K562 (cell line): ENCODE results near the gene CHMP2A. TPM values are rescaled to one million over a fixed set of nuclear protein-coding genes. Genes with fewer than 3 reads are reported as not detected.

Experiments
- CREM ChIP-seq: IDR thresholded peaks from 2 replicates; pipeline ENCODE4 v1.6.1; 2014; ENCODE audit warnings: antibody characterized with exemption, low read depth
- E2F3 ChIP-seq: fragments of 250-450 bp; sonication (Bioruptor Pico); IDR thresholded peaks from 2 replicates; pipeline ENCODE4 v1.4.0; 2020; ENCODE audit warnings: mild to moderate bottlenecking
- FOXK1 ChIP-seq: sonication (generic); formaldehyde crosslinking; IDR thresholded peaks from 2 replicates; pipeline ENCODE4 v1.8.0; 2022; ENCODE audit warnings: missing genetic modification reagents, mild to moderate bottlenecking, borderline replicate concordance
- FOXM1 ChIP-seq, 2 experiments: fragments of 450-650 bp in 1 of 2; sonication (generic) in 1 of 2; formaldehyde crosslinking in 1 of 2; IDR thresholded peaks; 2 replicates each; pipeline versions ENCODE4 v1.6.1 to v1.9.0; 2017 to 2022; ENCODE audit warnings: low read depth in 2 of 2, mild to moderate bottlenecking in 2 of 2, missing genetic modification reagents in 1 of 2, moderate library complexity in 1 of 2
- HMG20B ChIP-seq: fragments of 250-450 bp; sonication (Bioruptor Pico); IDR thresholded peaks from 2 replicates; pipeline ENCODE4 v1.5.0; 2021; ENCODE audit warnings: mild to moderate bottlenecking
- ILF3 ChIP-seq: fragments of 450-650 bp; IDR thresholded peaks from 2 replicates; pipeline ENCODE4 v1.6.1; 2018; ENCODE audit warnings: antibody characterized with exemption, mild to moderate bottlenecking, moderate library complexity, borderline replicate concordance
- KLF6 ChIP-seq: fragments of 250-450 bp; sonication (Bioruptor Pico); IDR thresholded peaks from 2 replicates; pipeline ENCODE4 v1.4.0; 2020; ENCODE audit warnings: mild to moderate bottlenecking, moderate library complexity, borderline replicate concordance
- L3MBTL2 ChIP-seq: fragments of 450-650 bp; IDR thresholded peaks from 2 replicates; pipeline ENCODE4 v1.6.1; 2016; ENCODE audit warnings: mild to moderate bottlenecking, moderate library complexity
- MAX ChIP-seq: sonication (generic); formaldehyde crosslinking; IDR thresholded peaks from 2 replicates; pipeline ENCODE4 v1.9.0; 2022; ENCODE audit warnings: mild to moderate bottlenecking, missing genetic modification reagents
- MCM7 ChIP-seq, 2 experiments: fragments of 450-650 bp; IDR thresholded peaks; 2 replicates each; pipeline ENCODE4 v1.6.1; 2016 to 2018
- MTF1 ChIP-seq: fragments of 250-450 bp; sonication (Bioruptor Pico); IDR thresholded peaks from 2 replicates; pipeline ENCODE4 v1.9.0; 2021; ENCODE audit warnings: moderate library complexity, mild to moderate bottlenecking, inconsistent platforms, borderline replicate concordance
- NBN ChIP-seq: fragments of 450-650 bp; IDR thresholded peaks from 2 replicates; pipeline ENCODE4 v1.6.1; 2016; ENCODE audit warnings: low read depth, mild to moderate bottlenecking
- NCOA6 ChIP-seq: fragments of 450-650 bp; IDR thresholded peaks from 2 replicates; pipeline ENCODE4 v1.6.1; 2017; ENCODE audit warnings: mild to moderate bottlenecking
- OTX1 ChIP-seq: fragments of 450-650 bp; formaldehyde crosslinking; IDR thresholded peaks from 2 replicates; pipeline ENCODE4 v1.4.0; 2022; ENCODE audit warnings: mild to moderate bottlenecking
- RBM39 ChIP-seq: fragments of 200-400 bp; formaldehyde crosslinking; optimal IDR thresholded peaks from 2 replicates; pipeline ENCODE3; 2018; ENCODE audit warnings: low read depth, low read length
- SFPQ ChIP-seq: fragments of 200-400 bp; formaldehyde crosslinking; IDR thresholded peaks from 2 replicates; pipeline ENCODE4 v1.6.1; 2017; ENCODE audit warnings: mild to moderate bottlenecking, low read depth, low read length, moderate library complexity
- SMC3 ChIP-seq: conservative IDR thresholded peaks from 2 replicates; pipeline ENCODE4 v1.6.1; 2011; ENCODE audit warnings: low read depth, low read length, improper control_type of control experiment; ENCODE audit not compliant: insufficient read depth
- STAT5A ChIP-seq: IDR thresholded peaks from 2 replicates; pipeline ENCODE4 v1.6.1; 2012; ENCODE audit warnings: low read length, inconsistent platforms, borderline replicate concordance
- TAF15 ChIP-seq: fragments of 200-400 bp; formaldehyde crosslinking; IDR thresholded peaks from 2 replicates; pipeline ENCODE4 v1.6.1; 2017; ENCODE audit warnings: mild to moderate bottlenecking, low read depth, low read length, moderate library complexity
- TAL1 ChIP-seq: fragments of 450-650 bp; IDR thresholded peaks from 2 replicates; pipeline ENCODE4 v1.6.1; 2016; ENCODE audit warnings: mild to moderate bottlenecking
- TRIM28 ChIP-seq: fragments of 450-650 bp; IDR thresholded peaks from 2 replicates; pipeline ENCODE4 v1.6.1; 2017
- ZBTB7A ChIP-seq: IDR thresholded peaks from 2 replicates; pipeline ENCODE4 v1.6.1; 2011; ENCODE audit warnings: low read depth, mild to moderate bottlenecking, low read length, moderate library complexity, borderline replicate concordance; ENCODE audit not compliant: control insufficient read depth
- ZNF740 ChIP-seq, 3 experiments: fragments of 200-800 bp in 1 of 3; sonication (Bioruptor generic) in 1 of 3; sonication (generic) in 1 of 3; formaldehyde crosslinking in 1 of 3; IDR thresholded peaks; 2 replicates each; pipeline versions ENCODE4 v1.6.1 to v1.8.0; 2016 to 2022; ENCODE audit warnings: mild to moderate bottlenecking in 2 of 3, missing compliant biosample characterization in 2 of 3, missing genetic modification characterization in 2 of 3, missing genetic modification reagents in 1 of 3
- ZNF77 ChIP-seq: fragments of 250-450 bp; sonication (Bioruptor Pico); IDR thresholded peaks from 2 replicates; pipeline ENCODE4 v1.5.0; 2020
- ZNF780A ChIP-seq: fragments of 250-450 bp; sonication (Bioruptor Pico); IDR thresholded peaks from 2 replicates; pipeline ENCODE4 v1.5.0; 2021; ENCODE audit warnings: mild to moderate bottlenecking
- ZNF79 ChIP-seq: fragments of 250-450 bp; sonication (Bioruptor Pico); IDR thresholded peaks from 2 replicates; pipeline ENCODE4 v1.4.0; 2020; ENCODE audit warnings: low read depth, mild to moderate bottlenecking, moderate library complexity
- polyA plus RNA-seq, 8 experiments: library from polyadenylated mRNA; depleted of rRNA in 4 of 8; stranded (reverse) in 5 of 8; unstranded in 3 of 8; fragments of >200 nt; fragmentation: Nextera tagmentation in 2 of 8; fragmentation: Illumina TruSeq in 1 of 8; extraction: Ambion mirVana in 2 of 8; extraction: Trizol in 1 of 8; gene quantifications; 2 replicates each; pipeline versions ENCODE4 v1.2.1 to v1.2.3, GENCODE V29; 2011 to 2014; ENCODE audit warnings: inconsistent platforms in 1 of 8, missing spikeins in 1 of 8
- total RNA-seq, 7 experiments: library from RNA; depleted of rRNA in 6 of 7; stranded (reverse); fragments of >200 nt in 6 of 7; fragmentation: Illumina TruSeq in 2 of 7; extraction: Trizol in 2 of 7; gene quantifications; 2 replicates each; pipeline versions ENCODE4 v1.2.1 to v1.2.3, GENCODE V29; 2011 to 2021; ENCODE audit warnings: low replicate concordance in 1 of 7

Gene CHMP2A
- total and polyA plus RNA-seq, 9 of the 15 experiments (the other 6 are each of a cell fraction or from before 2014, with no cell fraction given): 57.6 to 159 (median 87.2) TPM

GRCh38 chr19:58513694-58514563 lies 41.0 kb downstream of the CHMP2A start (continued):
- no peak for TF ChIP-seq ZNF740 (CRISPR knock-in tag; IDR thresholded peaks at IDR 0.05)
- TF ChIP-seq ZNF740 (tag; IDR thresholded peaks at IDR 0.05): no peak
- no peak for TF ChIP-seq ZNF77 (CRISPR knock-in tag)
- TF ChIP-seq TAL1: no peak
- TF ChIP-seq TAF15: no peak
- no peak for TF ChIP-seq NBN
- TF ChIP-seq MAX: peak; percentile 94
- no peak for TF ChIP-seq SFPQ
- no peak for TF ChIP-seq ZNF79 (CRISPR knock-in tag)
- peak; percentile 94 for TF ChIP-seq L3MBTL2
- no peak for TF ChIP-seq FOXK1 (CRISPR knock-in tag)
- TF ChIP-seq HMG20B: no peak
- TF ChIP-seq FOXM1 (IDR thresholded peaks at IDR 0.05; ENCODE audit: low read depth): no peak
- TF ChIP-seq FOXM1 (CRISPR knock-in tag; IDR thresholded peaks at IDR 0.05; ENCODE audit: low read depth): no peak
- peak; percentile 80 for TF ChIP-seq SMC3
- TF ChIP-seq MTF1 (CRISPR knock-in tag): no peak
- no peak for TF ChIP-seq KLF6
- 0 out of 2 replicates have a peak, but pooled peaks have one; percentile 66 for TF ChIP-seq E2F3
- no peak for TF ChIP-seq STAT5A
- TF ChIP-seq OTX1 (CRISPR knock-in tag): no peak
- TF ChIP-seq RBM39: no peak
- TF ChIP-seq NCOA6: peak; percentile 59; the same call in 1 of the 2 replicates
- TF ChIP-seq ZNF780A (CRISPR knock-in tag): no peak
- no peak for TF ChIP-seq TRIM28
- no peak for TF ChIP-seq MCM7 (IDR thresholded peaks at IDR 0.05)
- no peak for TF ChIP-seq ZBTB7A
- peak; percentile 63; the same call in 1 of the 2 replicates for TF ChIP-seq CREM
- 0 out of 2 replicates have a peak, but pooled peaks have one; percentile 40 for TF ChIP-seq ILF3
